SK-N-MC (cell line): ENCODE results near the gene NPIPB2.

Source experiments
- EZH2 ChIP-seq: fragments of 200-600 bp; sonication (generic); IDR thresholded peaks from one replicate; pipeline ENCODE4 v1.6.1; 2017; ENCODE audit warnings: antibody characterized with exemption
- POLR2AphosphoS5 ChIP-seq: IDR thresholded peaks from 2 replicates; pipeline ENCODE4 v1.6.1; 2012; ENCODE audit warnings: mild to moderate bottlenecking, low read depth, low read length, borderline replicate concordance

GRCh38 chr16:11967195-11967911 is 25.5 kb upstream of the NPIPB2 start:
- TF ChIP-seq POLR2AphosphoS5 (no peak), EZH2 (no peak)
